Upper lobe of right lung (tissue), 1 donor: ENCODE measurements around the gene COLEC12. TPM values are rescaled to one million over a fixed set of nuclear protein-coding genes. Genes with fewer than 3 reads are reported as not detected.
A peak's percentile ranks its signal among the peaks of the same experiment; 100 is the strongest.
"Not testable (repeated sequence)": the region's sequence is repeated elsewhere in the genome, so short reads cannot be mapped to it uniquely, and the experiment has no call there.

ENCODE experiments used
- ATAC-seq: fragments of 200-7000 bp; cut with Tn5 transposase; one replicate; pipeline ENCODE4 v1.9.1; 2020; ENCODE audit warnings: mild to moderate bottlenecking, moderate library complexity
- DNase-seq: peaks from one replicate; pipeline ENCODE4 v3.0.0-alpha.2; 2020
- H3K27ac ChIP-seq: fragments of 200-600 bp; one replicate; pipeline ENCODE4 v1.8.0; 2022
- H3K27me3 ChIP-seq: fragments of 200-600 bp; one replicate; pipeline ENCODE4 v1.8.0; 2022; ENCODE audit warnings: mild to moderate bottlenecking
- H3K36me3 ChIP-seq: fragments of 200-600 bp; one replicate; pipeline ENCODE4 v1.8.0; 2022
- H3K4me1 ChIP-seq: fragments of 200-600 bp; one replicate; pipeline ENCODE4 v1.8.0; 2022
- H3K4me3 ChIP-seq: fragments of 200-600 bp; one replicate; pipeline ENCODE4 v1.8.0; 2022; ENCODE audit warnings: mild to moderate bottlenecking
- H3K9me3 ChIP-seq: fragments of 200-600 bp; one replicate; pipeline ENCODE4 v1.8.0; 2022
- CTCF ChIP-seq: fragments of 200-600 bp; IDR thresholded peaks from one replicate; pipeline ENCODE4 v1.8.0; 2022; ENCODE audit warnings: antibody characterized with exemption
- intact Hi-C: fragments of 100-400 bp; cut with DNase I; formaldehyde crosslinking; loops from one replicate; pipeline ENCODE4 v1.11.0; 2022
- total RNA-seq: library from RNA; stranded (reverse); fragmentation: NEBNext Ultra II Directional; extraction: Animal tissue kit (Norgen Biotek cat#: 25700); gene quantifications from one replicate; pipeline ENCODE4 v1.2.1, GENCODE V29; 2021
- donor health status: DM: no; HTN: yes; CAD: no; lungs with severe emphysema.

COLEC12 gene
- total RNA-seq, 1 donor from 2014 or later: 55.2 TPM

GRCh38 chr18:318791-319291, 181.7 kb downstream of the COLEC12 start:
- no peak overlapping the region for H3K27ac ChIP-seq
- H3K27me3 ChIP-seq: no peaks in the 10 kb centered on the region
- no peak for TF ChIP-seq CTCF
- H3K36me3 ChIP-seq: peaks cover 6% of the 10 kb centered on the region
- intact Hi-C loops: no loop called here
- H3K4me1 ChIP-seq: peaks cover 14% of the 10 kb centered on the region
- H3K4me3 ChIP-seq: no peak overlapping the region
- no peak for DNase-seq
- ATAC-seq: no peak
- H3K9me3 ChIP-seq: no peaks in the 10 kb centered on the region

- no peak overlapping the region for H3K27ac ChIP-seq
- peak; percentile 26 for ATAC-seq
These were observed 182.9 kb downstream of the COLEC12 start for GRCh38 chr18:317618-318017.

GRCh38 chr18:316393-316792, 184.1 kb downstream of the COLEC12 start:
- no peak for ATAC-seq
- H3K27me3 ChIP-seq: no peaks in the 10 kb centered on the region
- peaks cover 6% of the 10 kb centered on the region for H3K36me3 ChIP-seq
- H3K4me3 ChIP-seq: no peak overlapping the region
- intact Hi-C loops: no loop called here
- H3K27ac ChIP-seq: no peak overlapping the region
- no peaks in the 10 kb centered on the region for H3K9me3 ChIP-seq
- DNase-seq: no peak
- TF ChIP-seq CTCF: no peak
- no peaks in the 10 kb centered on the region for H3K4me1 ChIP-seq

More at GRCh38 chr18:317618-318017, 182.9 kb downstream of the COLEC12 start:
- Histone ChIP-seq H3K4me3 (no peak overlapping the region), H3K36me3 (peaks cover 6% of the 10 kb centered on the region), H3K9me3 (no peaks in the 10 kb centered on the region), H3K27me3 (no peaks in the 10 kb centered on the region), H3K4me1 (peaks cover 6% of the 10 kb centered on the region)
- TF ChIP-seq CTCF: no peak
- intact Hi-C loops: no loop called here
- DNase-seq: no peak

- DNase-seq (no peak), ATAC-seq (no peak)
- TF ChIP-seq CTCF: no peak
- H3K27me3 ChIP-seq: no peaks in the 10 kb centered on the region
- intact Hi-C loops: no loop called here
- H3K27ac ChIP-seq: no peak overlapping the region
- no peaks in the 10 kb centered on the region for H3K36me3 ChIP-seq
- no peaks in the 10 kb centered on the region for H3K4me1 ChIP-seq
- no peak overlapping the region for H3K4me3 ChIP-seq
- H3K9me3 ChIP-seq: no peaks in the 10 kb centered on the region
These were observed 186.6 kb downstream of the COLEC12 start for GRCh38 chr18:313931-314330.

GRCh38 chr18:312415-312814, 188.1 kb downstream of the COLEC12 start:
- intact Hi-C loops: no loop called here
- no peak for DNase-seq
- H3K36me3 ChIP-seq: no peaks in the 10 kb centered on the region
- no peak for ATAC-seq
- TF ChIP-seq CTCF: no peak
- H3K4me3 ChIP-seq: no peak overlapping the region
- no peaks in the 10 kb centered on the region for H3K4me1 ChIP-seq
- H3K27me3 ChIP-seq: no peaks in the 10 kb centered on the region
- no peaks in the 10 kb centered on the region for H3K9me3 ChIP-seq
- H3K27ac ChIP-seq: no peak overlapping the region

- no peak overlapping the region for H3K4me3 ChIP-seq
- intact Hi-C loops: no loop called here
- no peaks in the 10 kb centered on the region for H3K4me1 ChIP-seq
- TF ChIP-seq CTCF: no peak
- DNase-seq (no peak), ATAC-seq (no peak)
- H3K27ac ChIP-seq: no peak overlapping the region
- no peaks in the 10 kb centered on the region for H3K27me3 ChIP-seq
- no peaks in the 10 kb centered on the region for H3K36me3 ChIP-seq
- no peaks in the 10 kb centered on the region for H3K9me3 ChIP-seq
These were observed 190.5 kb downstream of the COLEC12 start for GRCh38 chr18:310042-310441.

GRCh38 chr18:308086-308485, 192.4 kb downstream of the COLEC12 start:
- H3K4me1 ChIP-seq, ATAC-seq, H3K27me3 ChIP-seq, H3K4me3 ChIP-seq, H3K9me3 ChIP-seq, intact Hi-C loops, H3K27ac ChIP-seq, DNase-seq, H3K36me3 ChIP-seq: not testable (repeated sequence)
